NCI-H82 (cell line): ENCODE measurements around the gene CNTNAP2.

Experiments
- DNase-seq: peaks from one replicate; lab custom pipeline; 2025; lab: John Stamatoyannopoulos, UW

Gene CNTNAP2

GRCh38 chr7:148347981-148348380 lies 2231.4 kb downstream of the CNTNAP2 start:
- peak; percentile 46 for DNase-seq

DNA sequence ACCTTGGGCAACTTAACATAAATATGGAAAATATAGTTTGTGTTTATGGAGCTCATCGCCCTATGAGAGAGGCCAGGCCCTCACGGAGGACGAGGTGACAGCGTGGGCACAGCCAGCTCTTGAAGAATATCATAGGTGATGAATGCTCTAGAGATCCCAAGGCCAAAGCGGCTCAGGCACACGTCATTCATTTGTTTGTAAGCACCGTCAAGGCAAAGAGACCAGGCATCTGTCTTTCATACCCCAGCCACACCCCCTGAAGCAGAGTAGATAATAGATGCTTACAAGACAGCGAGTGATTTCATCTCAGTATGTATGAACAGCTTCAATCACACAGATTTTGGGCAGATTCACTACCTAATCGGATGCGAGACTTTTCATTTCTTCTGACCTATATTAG lies 2231.9 kb downstream of the CNTNAP2 start:
- no peak for DNase-seq

- no peak for DNase-seq
These were observed 2239.7 kb downstream of the CNTNAP2 start for GRCh38 chr7:148356303-148356702.

- DNase-seq = no peak
These were observed 2245.9 kb downstream of the CNTNAP2 start for GRCh38 chr7:148362541-148362940.

DNA sequence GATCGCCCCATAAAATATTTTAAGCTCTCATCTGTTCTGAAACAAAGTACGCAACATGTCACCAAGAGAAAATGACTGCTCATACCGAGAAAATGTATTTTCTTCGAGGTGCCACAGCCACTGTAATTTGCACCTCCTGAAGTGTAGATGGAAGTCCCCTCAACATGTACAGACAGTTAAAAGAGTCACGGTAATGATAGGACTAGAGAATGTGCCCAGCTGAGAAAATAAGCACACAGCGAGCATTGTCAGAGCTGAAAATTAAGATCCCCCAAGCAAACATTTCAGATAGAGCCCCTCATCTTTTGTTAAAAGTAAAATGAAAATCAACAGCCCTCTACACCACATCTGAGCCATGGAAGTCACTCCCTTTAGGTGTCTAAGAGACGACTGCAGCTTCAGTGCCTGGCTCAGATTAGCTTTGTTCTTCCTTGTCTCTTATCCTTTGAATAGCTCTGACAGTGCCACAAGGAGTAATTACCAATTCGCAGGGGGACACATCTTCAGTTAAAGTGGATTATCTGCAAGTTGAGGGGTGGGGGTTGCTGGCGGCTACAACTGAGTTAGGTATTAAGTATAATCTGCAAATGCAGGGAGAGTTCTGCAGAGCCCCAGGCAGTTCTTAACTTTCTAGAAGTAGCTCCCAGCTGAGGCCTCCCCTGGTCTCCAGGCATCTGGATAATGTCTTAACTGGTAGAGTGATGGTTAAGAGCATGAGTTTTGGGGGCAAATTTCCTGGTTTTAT lies 2251.3 kb downstream of the CNTNAP2 start:
- DNase-seq = peak; percentile 98

- no peak for DNase-seq
These were observed 2252.0 kb downstream of the CNTNAP2 start for GRCh38 chr7:148368562-148368961.

DNA sequence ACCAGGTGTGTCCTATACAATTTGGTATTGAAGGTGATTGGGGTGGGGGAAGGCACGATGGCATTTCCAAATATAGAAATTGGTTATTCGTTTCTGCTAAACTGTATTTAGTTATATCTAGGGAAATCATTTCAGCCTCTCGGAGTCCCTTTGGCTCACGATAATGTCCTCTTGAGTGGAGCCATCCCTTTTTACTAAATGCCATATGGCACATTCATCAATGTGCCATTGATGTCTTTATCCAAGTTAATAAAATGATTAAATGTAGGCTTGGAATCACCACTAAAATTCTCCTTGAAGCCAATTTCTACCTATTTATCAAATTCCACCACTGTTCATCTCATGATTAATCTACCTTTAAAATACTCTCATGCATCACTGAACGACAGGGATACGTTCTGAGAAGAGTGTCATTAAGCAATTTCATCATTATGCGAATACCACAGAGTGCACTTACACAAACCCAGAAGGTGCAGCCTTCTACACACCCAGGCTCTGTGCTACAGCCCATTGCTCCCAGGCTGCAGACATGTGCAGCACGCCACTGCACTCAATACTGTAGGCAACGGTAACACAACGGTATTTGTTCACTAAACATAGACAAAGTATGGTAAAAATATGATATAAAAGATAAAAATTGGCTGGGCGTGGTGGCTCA lies 2254.8 kb downstream of the CNTNAP2 start:
- DNase-seq = no peak

DNA sequence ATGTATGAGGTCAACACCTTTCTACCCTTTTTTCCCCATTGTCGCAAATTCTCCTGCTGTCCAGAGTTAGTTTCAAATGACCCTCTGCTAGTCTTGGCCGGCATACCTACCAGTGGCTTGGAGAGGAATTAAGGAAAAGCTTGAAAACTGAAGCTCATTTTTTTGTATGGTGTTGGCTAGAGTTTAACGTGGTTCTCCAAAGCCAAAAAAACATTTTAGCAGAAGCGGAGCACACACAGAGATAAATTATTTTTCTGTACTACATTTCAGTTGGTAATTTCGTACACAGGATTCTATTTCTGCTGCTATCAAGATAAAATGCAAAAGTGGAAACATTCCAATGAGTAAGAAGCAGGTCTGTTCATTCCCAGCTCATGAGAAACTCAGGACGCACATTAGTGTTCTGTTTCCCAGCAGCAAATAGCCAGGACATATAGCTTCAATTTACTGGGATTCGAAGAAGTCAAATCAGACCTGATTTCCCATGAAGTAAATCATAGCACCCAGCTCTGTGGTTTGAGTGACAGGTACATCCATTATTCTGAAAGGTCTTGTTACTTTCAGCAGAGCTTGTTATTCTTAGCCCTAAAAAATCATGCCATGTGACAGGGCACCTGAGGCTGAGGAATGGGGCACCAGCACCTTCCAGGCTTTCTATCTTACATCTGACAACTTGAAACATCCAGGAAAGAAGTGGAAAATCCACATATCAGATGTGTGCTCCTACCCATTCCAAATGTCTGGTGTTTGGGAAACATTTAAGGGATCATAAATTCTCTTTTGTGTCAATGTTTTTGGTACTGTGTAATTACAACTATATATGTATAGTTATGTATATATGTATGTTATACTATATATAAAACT lies 2258.0 kb downstream of the CNTNAP2 start:
- DNase-seq = peak; percentile 19

- peak; percentile 75 for DNase-seq
These were observed 2263.1 kb downstream of the CNTNAP2 start for GRCh38 chr7:148379677-148380076.

GRCh38 chr7:148380596-148381419 lies 2264.2 kb downstream of the CNTNAP2 start:
- peak; percentile 98 for DNase-seq

DNA sequence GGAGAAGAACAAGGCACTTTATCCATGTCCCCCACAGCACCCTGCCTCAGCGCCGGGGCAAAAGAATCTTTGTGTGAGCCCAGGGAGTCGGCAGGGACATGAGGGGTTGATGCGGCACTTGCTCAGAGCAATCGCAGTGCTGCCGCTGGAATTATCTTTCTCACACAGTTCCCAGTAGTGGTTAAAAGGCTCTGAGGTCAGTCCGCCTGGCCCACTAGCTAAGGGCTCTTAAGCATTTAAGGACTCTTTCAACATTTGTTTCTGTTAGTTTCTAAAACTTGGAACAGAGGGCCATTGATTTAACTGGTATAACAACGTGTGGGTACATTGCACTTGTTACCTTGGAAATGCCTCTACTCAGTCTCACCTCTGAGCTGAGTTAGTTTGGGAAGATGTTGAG lies 2266.0 kb downstream of the CNTNAP2 start:
- no peak for DNase-seq

DNA sequence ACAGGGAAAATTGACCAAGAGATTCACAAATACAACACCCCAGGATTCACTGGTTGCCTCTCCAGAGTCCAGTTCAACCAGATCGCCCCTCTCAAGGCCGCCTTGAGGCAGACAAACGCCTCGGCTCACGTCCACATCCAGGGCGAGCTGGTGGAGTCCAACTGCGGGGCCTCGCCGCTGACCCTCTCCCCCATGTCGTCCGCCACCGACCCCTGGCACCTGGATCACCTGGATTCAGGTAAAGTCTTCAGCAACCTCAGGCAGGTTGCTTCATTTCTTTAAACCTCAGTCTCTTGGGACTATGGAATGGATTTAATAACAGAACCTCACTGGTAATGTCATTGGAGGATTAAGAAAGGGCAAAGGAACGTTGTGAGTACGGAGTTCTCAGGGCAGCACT lies 2267.1 kb downstream of the CNTNAP2 start:
- peak; percentile 45 for DNase-seq

GRCh38 chr7:148385009-148385682 lies 2268.5 kb downstream of the CNTNAP2 start:
- DNase-seq = no peak

- no peak for DNase-seq
These were observed 2273.8 kb downstream of the CNTNAP2 start for GRCh38 chr7:148390381-148390780.

DNA sequence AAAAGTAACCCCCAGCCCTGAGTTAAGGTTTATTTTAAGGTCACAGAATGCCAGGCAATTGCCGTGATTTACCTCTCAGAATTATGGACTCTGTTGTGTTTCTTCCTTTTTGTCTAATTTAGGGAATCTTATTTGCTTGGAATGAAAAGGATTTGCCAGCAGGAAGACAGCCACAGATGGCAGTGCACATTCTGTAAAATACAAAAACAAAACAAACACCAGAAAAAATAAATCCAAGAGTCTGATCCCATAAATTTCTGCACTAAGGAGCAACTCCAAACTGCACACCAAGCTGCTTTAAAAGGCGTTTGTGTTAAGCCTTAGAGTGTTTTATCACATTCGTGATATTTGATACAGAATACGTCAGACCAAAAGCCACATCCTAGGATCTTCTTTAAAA lies 2275.0 kb downstream of the CNTNAP2 start:
- no peak for DNase-seq

DNA sequence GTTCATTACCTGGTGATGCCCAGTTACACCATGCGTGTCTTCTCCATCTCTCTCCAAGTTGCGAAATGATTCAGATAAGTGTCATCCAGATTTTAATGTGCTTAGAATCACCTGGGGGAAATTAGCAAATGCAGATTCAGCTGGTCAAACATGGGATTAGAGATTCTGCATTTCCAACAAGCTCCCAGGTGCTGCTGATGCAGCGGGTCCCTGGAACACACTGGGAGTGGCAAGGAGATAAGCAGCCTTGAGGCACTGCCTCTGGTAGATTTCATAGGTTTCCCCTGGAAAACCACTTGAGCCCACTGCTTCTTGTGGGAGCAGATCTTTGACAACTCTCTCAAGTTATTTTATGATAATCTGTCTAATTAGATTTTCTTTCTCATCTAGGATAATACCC lies 2278.0 kb downstream of the CNTNAP2 start:
- DNase-seq = peak; percentile 51

DNA sequence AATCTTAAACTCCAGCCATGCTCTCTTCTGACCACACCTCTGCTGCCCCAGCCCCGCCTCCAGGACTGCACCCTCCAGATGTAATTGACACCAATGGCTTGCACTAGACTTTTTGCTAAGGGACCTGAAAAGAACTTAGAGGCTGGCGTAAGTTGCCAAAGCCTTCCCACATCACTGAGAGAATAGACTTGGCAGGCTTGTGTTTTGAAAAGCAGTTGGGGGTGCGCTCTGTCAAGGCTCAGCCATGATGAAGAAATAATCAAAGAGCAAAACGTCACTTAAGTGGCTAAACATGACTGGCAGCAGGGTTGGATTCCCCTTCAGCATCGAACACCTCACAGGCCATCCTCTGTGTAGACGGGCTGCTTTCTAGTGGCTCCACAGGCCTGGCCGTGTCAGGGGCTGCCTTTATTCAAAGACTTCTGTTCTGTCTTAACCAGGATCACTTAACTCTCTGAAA lies 2278.8 kb downstream of the CNTNAP2 start:
- peak; percentile 9 for DNase-seq

- DNase-seq = no peak
These were observed 2279.6 kb downstream of the CNTNAP2 start for GRCh38 chr7:148395990-148396716.

- DNase-seq = no peak
These were observed 2280.5 kb downstream of the CNTNAP2 start for GRCh38 chr7:148397056-148397455.

DNA sequence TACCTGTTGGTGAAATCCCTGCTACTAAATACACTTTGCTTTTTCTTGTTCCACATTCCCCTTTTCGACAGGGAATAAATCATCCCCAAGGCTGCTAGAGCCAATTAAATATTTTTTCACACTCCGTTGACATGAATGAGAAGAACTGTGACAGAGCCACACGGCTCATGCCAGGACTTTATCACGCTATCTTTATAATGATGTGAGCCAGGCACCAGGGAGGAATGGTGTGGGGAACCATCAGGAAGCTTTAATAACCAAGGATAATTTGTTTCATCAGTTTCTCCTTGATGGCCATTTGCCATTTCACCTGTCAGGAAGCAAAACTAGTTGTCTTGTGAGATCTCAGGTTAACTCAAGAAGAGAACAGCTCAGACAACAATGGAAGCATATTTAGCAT lies 2280.9 kb downstream of the CNTNAP2 start:
- no peak for DNase-seq
